ENCODE data around the gene NRG3.

GRCh38 chr10:81917666-81918065 is 42.7 kb downstream of the NRG3 start:
- no peak for TF ChIP-seq POLR2AphosphoS5 (IDR thresholded peaks at IDR 0.05; ENCODE audit: borderline replicate concordance, low read depth, low read length)
- no peak for TF ChIP-seq EZH2 (IDR thresholded peaks at IDR 0.05)

Measured in SK-N-MC (cell line).